IPS-15b (cell line): ENCODE measurements around the gene ITGB2.

Experiments used
- H3K27me3 ChIP-seq: one replicate; pipeline ENCODE4 v1.6.1; 2013; ENCODE audit warnings: low read length; ENCODE audit not compliant: control insufficient read depth, insufficient read depth
- H3K36me3 ChIP-seq: one replicate; pipeline ENCODE4 v1.6.1; 2013; ENCODE audit warnings: low read length; ENCODE audit not compliant: control insufficient read depth, insufficient read depth
- H3K4me1 ChIP-seq: one replicate; pipeline ENCODE4 v1.6.1; 2013; ENCODE audit warnings: mild to moderate bottlenecking, low read length; ENCODE audit not compliant: control insufficient read depth, insufficient read depth
- H3K4me3 ChIP-seq: one replicate; pipeline ENCODE4 v1.5.1; 2013; ENCODE audit warnings: low read depth, low read length
- H3K9ac ChIP-seq: one replicate; pipeline ENCODE4 v1.6.1; 2013; ENCODE audit warnings: low read depth, mild to moderate bottlenecking, low read length
- H3K9me3 ChIP-seq: one replicate; pipeline ENCODE4 v1.6.1; 2013; ENCODE audit warnings: mild to moderate bottlenecking, low read length; ENCODE audit not compliant: control insufficient read depth, insufficient read depth

ITGB2 gene

GRCh38 chr21:44874497-44875315 is 46.0 kb downstream of the ITGB2 start:
- Histone ChIP-seq H3K4me3 (peak overlapping the region; percentile 70), H3K4me1 (peaks cover 9% of the 10 kb centered on the region), H3K9ac (peak overlapping the region; percentile 65), H3K27me3 (peaks cover 17% of the 10 kb centered on the region), H3K36me3 (no peaks in the 10 kb centered on the region), H3K9me3 (no peaks in the 10 kb centered on the region)

- Histone ChIP-seq H3K9me3 (no peaks in the 10 kb centered on the region), H3K27me3 (peaks cover 17% of the 10 kb centered on the region), H3K36me3 (no peaks in the 10 kb centered on the region), H3K9ac (peak overlapping the region; percentile 37), H3K4me1 (peaks cover 9% of the 10 kb centered on the region), H3K4me3 (peak overlapping the region; percentile 70)
Observed at GRCh38 chr21:44874240-44874496, 46.5 kb downstream of the ITGB2 start.

GRCh38 chr21:44873356-44874239 is 47.1 kb downstream of the ITGB2 start, which contains the start of gene PTTG1IP:
Gene PTTG1IP, minus strand, starts transcription at chr21:44873690. Its CDS starts 74 bp downstream, at chr21:44873616.
- Histone ChIP-seq H3K9me3 (no peaks in the 10 kb centered on the region), H3K36me3 (no peaks in the 10 kb centered on the region), H3K27me3 (peaks cover 17% of the 10 kb centered on the region), H3K9ac (peak within 1 kb of the TSS; percentile 76), H3K4me3 (peak within 1 kb of the TSS; percentile 85), H3K4me1 (peaks cover 7% of the 10 kb centered on the region)

- peaks cover 5% of the 10 kb centered on the region for H3K4me1 ChIP-seq
- H3K27me3 ChIP-seq: peaks cover 17% of the 10 kb centered on the region
- peak overlapping the region; percentile 76 for H3K9ac ChIP-seq
- H3K9me3 ChIP-seq: no peaks in the 10 kb centered on the region
- no peaks in the 10 kb centered on the region for H3K36me3 ChIP-seq
- H3K4me3 ChIP-seq: peak overlapping the region; percentile 85
Observed at GRCh38 chr21:44872649-44873355, 47.9 kb downstream of the ITGB2 start.

GRCh38 chr21:44872323-44872648 is 48.4 kb downstream of the ITGB2 start:
- Histone ChIP-seq H3K36me3 (no peaks in the 10 kb centered on the region), H3K4me1 (peaks cover 5% of the 10 kb centered on the region), H3K27me3 (peaks cover 17% of the 10 kb centered on the region), H3K4me3 (peak overlapping the region; percentile 85), H3K9me3 (no peaks in the 10 kb centered on the region), H3K9ac (no peak overlapping the region)

GRCh38 chr21:44871576-44872269 is 49.0 kb downstream of the ITGB2 start:
- no peaks in the 10 kb centered on the region for H3K36me3 ChIP-seq
- peaks cover 8% of the 10 kb centered on the region for H3K4me1 ChIP-seq
- no peaks in the 10 kb centered on the region for H3K9me3 ChIP-seq
- H3K9ac ChIP-seq: no peak overlapping the region
- peak overlapping the region; percentile 85 for H3K4me3 ChIP-seq
- H3K27me3 ChIP-seq: peaks cover 17% of the 10 kb centered on the region

- Histone ChIP-seq H3K27me3 (peaks cover 17% of the 10 kb centered on the region), H3K9me3 (no peaks in the 10 kb centered on the region), H3K4me1 (peaks cover 10% of the 10 kb centered on the region), H3K9ac (no peak overlapping the region), H3K36me3 (peaks cover under 1% of the 10 kb centered on the region), H3K4me3 (no peak overlapping the region)
Observed at GRCh38 chr21:44870748-44871495, 49.8 kb downstream of the ITGB2 start.

GRCh38 chr21:44869781-44870747 is 50.6 kb downstream of the ITGB2 start:
- peaks cover 8% of the 10 kb centered on the region for H3K27me3 ChIP-seq
- H3K4me1 ChIP-seq: peaks cover 10% of the 10 kb centered on the region
- H3K9me3 ChIP-seq: no peaks in the 10 kb centered on the region
- peaks cover 8% of the 10 kb centered on the region for H3K36me3 ChIP-seq
- no peak overlapping the region for H3K4me3 ChIP-seq
- H3K9ac ChIP-seq: no peak overlapping the region

- H3K9ac ChIP-seq: no peak overlapping the region
- peaks cover 10% of the 10 kb centered on the region for H3K4me1 ChIP-seq
- H3K9me3 ChIP-seq: no peaks in the 10 kb centered on the region
- peaks cover 14% of the 10 kb centered on the region for H3K36me3 ChIP-seq
- no peaks in the 10 kb centered on the region for H3K27me3 ChIP-seq
- no peak overlapping the region for H3K4me3 ChIP-seq
Observed at GRCh38 chr21:44868707-44869106, 52.0 kb downstream of the ITGB2 start.

GRCh38 chr21:44867999-44868700 is 52.5 kb downstream of the ITGB2 start:
- H3K36me3 ChIP-seq: peaks cover 14% of the 10 kb centered on the region
- no peak overlapping the region for H3K9ac ChIP-seq
- no peak overlapping the region for H3K4me3 ChIP-seq
- no peaks in the 10 kb centered on the region for H3K9me3 ChIP-seq
- H3K4me1 ChIP-seq: peaks cover 10% of the 10 kb centered on the region
- no peaks in the 10 kb centered on the region for H3K27me3 ChIP-seq
